Activated naive CD4-positive, alpha-beta T cell treated with Interleukin-2 at 50 U/mL for 16 hours (primary cell): Measurements from ENCODE around the gene CATSPERZ.

Experiments
- DNase-seq: peaks from one replicate; pipeline ENCODE4 v3.0.0-alpha.2; 2020

CATSPERZ gene

GRCh38 chr11:64285885-64286800 lies 14.0 kb upstream of the CATSPERZ start:
- DNase-seq, result peak; percentile 19

GRCh38 chr11:64286801-64287159 lies 13.4 kb upstream of the CATSPERZ start:
- DNase-seq, result no peak

- no peak for DNase-seq
These were observed 12.3 kb upstream of the CATSPERZ start for GRCh38 chr11:64287676-64288352.

GRCh38 chr11:64288353-64288750 lies 11.8 kb upstream of the CATSPERZ start:
- DNase-seq, result no peak

GRCh38 chr11:64289002-64289564 lies 11.1 kb upstream of the CATSPERZ start:
- DNase-seq, result no peak

- DNase-seq, result no peak
These were observed 9.6 kb upstream of the CATSPERZ start for GRCh38 chr11:64290352-64291261.

- no peak for DNase-seq
These were observed 8.9 kb upstream of the CATSPERZ start, which contains the start of gene KCNK4 for GRCh38 chr11:64291262-64291751. TSS of gene KCNK4 (plus strand) at chr11:64291302. CDS start at chr11:64293019, 1,717 bp downstream.

GRCh38 chr11:64291752-64292459 lies 8.3 kb upstream of the CATSPERZ start:
- DNase-seq, result peak; percentile 22

- DNase-seq, result no peak
These were observed 7.5 kb upstream of the CATSPERZ start for GRCh38 chr11:64292460-64293254.

GRCh38 chr11:64294774-64295173 lies 5.4 kb upstream of the CATSPERZ start:
- no peak for DNase-seq

GRCh38 chr11:64295760-64296159 lies 4.4 kb upstream of the CATSPERZ start:
- DNase-seq, result no peak

GRCh38 chr11:64296236-64296635 lies 3.9 kb upstream of the CATSPERZ start:
- DNase-seq, result no peak

GRCh38 chr11:64296830-64297698 lies 3.1 kb upstream of the CATSPERZ start:
- no peak for DNase-seq

- no peak for DNase-seq
These were observed 2.3 kb upstream of the CATSPERZ start for GRCh38 chr11:64297699-64298358.

- no peak for DNase-seq
These were observed 952 bp upstream of the CATSPERZ start for GRCh38 chr11:64298966-64299846.

- no peak for DNase-seq
These were observed 3.2 kb downstream of the CATSPERZ start for GRCh38 chr11:64303109-64304031.

- DNase-seq, result no peak
These were observed 3.8 kb downstream of the CATSPERZ start for GRCh38 chr11:64304032-64304315.
